H1 (cell line): ENCODE data around the gene TRPT1. TPM values are rescaled to one million over a fixed set of nuclear protein-coding genes. Genes with fewer than 3 reads are reported as not detected.

Experiments
- CTCF ChIA-PET: fragments of 300-600 bp; sonication (Branson Sonifier 250); formaldehyde crosslinking; loops from one replicate; lab custom pipeline; 2021; ENCODE audit not compliant: partially characterized antibody; lab: Charles Lee
- POLR2A ChIA-PET: fragments of 300-600 bp; sonication (Branson Sonifier 250); formaldehyde crosslinking; loops from one replicate; lab custom pipeline; 2021; ENCODE audit warnings: inconsistent platforms; ENCODE audit not compliant: partially characterized antibody; lab: Charles Lee
- DNase-seq, 2 experiments: peaks; one replicate each; pipeline versions ENCODE4 v3.0.0 to v3.0.0-alpha.2; 2010 to 2022; ENCODE audit warnings: low spot score in 2 of 2, low read depth in 1 of 2, mixed read lengths in 1 of 2
- FAIRE-seq: peaks from 2 replicates; lab custom pipeline; 2011; peaks lifted over from hg19 to GRCh38; lab: Jason Lieb, UNC
- H2AFZ ChIP-seq: 2 replicates; pipeline ENCODE4 v1.8.1; 2012; ENCODE audit warnings: low read length, inconsistent platforms
- H2AK5ac ChIP-seq: 2 replicates; pipeline ENCODE4 v1.6.1; 2013; ENCODE audit warnings: low read depth, low read length
- H2BK120ac ChIP-seq: replicated peaks from 2 replicates; pipeline ENCODE3; 2013; ENCODE audit warnings: low read depth, low read length, inconsistent platforms
- H2BK12ac ChIP-seq: 2 replicates; pipeline ENCODE4 v1.6.1; 2013; ENCODE audit warnings: low read depth, low read length
- H2BK15ac ChIP-seq: 2 replicates; pipeline ENCODE4 v1.6.1; 2013; ENCODE audit warnings: low read length
- H2BK20ac ChIP-seq: 2 replicates; pipeline ENCODE4 v1.6.1; 2013; ENCODE audit warnings: low read length
- H2BK5ac ChIP-seq: 2 replicates; pipeline ENCODE4 v1.6.1; 2013; ENCODE audit warnings: low read depth, low read length
- H3K14ac ChIP-seq: 2 replicates; pipeline ENCODE4 v1.6.1; 2013; ENCODE audit warnings: inconsistent platforms; ENCODE audit not compliant: insufficient read length
- H3K18ac ChIP-seq: 2 replicates; pipeline ENCODE4 v1.6.1; 2013; ENCODE audit warnings: low read length; ENCODE audit errors: extremely low read depth
- H3K23ac ChIP-seq: 2 replicates; pipeline ENCODE4 v1.6.1; 2013; ENCODE audit warnings: inconsistent platforms; ENCODE audit not compliant: insufficient read length
- H3K23me2 ChIP-seq: 2 replicates; pipeline ENCODE4 v1.6.1; 2013; ENCODE audit warnings: low read depth, low read length
- H3K27ac ChIP-seq: 2 replicates; pipeline ENCODE4 v1.6.1; 2011; ENCODE audit warnings: low read depth, low read length, inconsistent platforms
- H3K27me3 ChIP-seq, 4 experiments: replicated peaks in 1 of 4; 1 replicate in 1 of 4; 2 replicates in 3 of 4; pipeline versions ENCODE4 v1.6.1 to v1.8.1; 2011 to 2013; ENCODE audit warnings: low read length in 3 of 4, mild to moderate bottlenecking in 3 of 4, inconsistent platforms in 2 of 4, mixed read lengths in 2 of 4, moderate library complexity in 1 of 4; ENCODE audit not compliant: control insufficient read depth in 3 of 4, insufficient read depth in 3 of 4; ENCODE audit errors: extremely low read depth in 1 of 4
- H3K36me3 ChIP-seq, 4 experiments: 2 replicates each; pipeline versions ENCODE4 v1.6.1 to v1.8.1; 2011 to 2013; ENCODE audit warnings: mild to moderate bottlenecking in 4 of 4, low read length in 3 of 4, moderate library complexity in 2 of 4, control low read depth in 1 of 4, inconsistent platforms in 1 of 4; ENCODE audit not compliant: insufficient read depth in 4 of 4, control insufficient read depth in 2 of 4
- H3K4ac ChIP-seq: replicated peaks from 2 replicates; pipeline ENCODE3; 2013; ENCODE audit warnings: low read length, low read depth, mixed read lengths, inconsistent platforms; ENCODE audit not compliant: insufficient read length
- H3K4me1 ChIP-seq, 4 experiments: replicated peaks in 1 of 4; 1 replicate in 1 of 4; 2 replicates in 3 of 4; pipeline versions ENCODE4 v1.6.1 to v1.8.1; 2011 to 2013; ENCODE audit warnings: low read length in 3 of 4, inconsistent platforms in 2 of 4, mixed read lengths in 1 of 4; ENCODE audit not compliant: insufficient read depth in 4 of 4, control insufficient read depth in 3 of 4
- H3K4me2 ChIP-seq, 2 experiments: 2 replicates each; pipeline versions ENCODE4 v1.6.1 to v1.8.1; 2011 to 2013; ENCODE audit warnings: low read depth in 2 of 2, low read length in 2 of 2, control low read depth in 1 of 2, inconsistent platforms in 1 of 2, mild to moderate bottlenecking in 1 of 2; ENCODE audit not compliant: insufficient read depth in 1 of 2
- H3K4me3 ChIP-seq, 4 experiments: fragments of 200-600, 300-600 bp in 1 of 4; sonication (generic), shearing (Covaris generic), sonication (Bioruptor Twin) in 1 of 4; 2 replicates each; pipeline versions ENCODE4 v1.5.1 to v1.8.1; 2011 to 2016; ENCODE audit warnings: low read length in 4 of 4, low read depth in 3 of 4, control low read depth in 2 of 4, inconsistent platforms in 2 of 4, mild to moderate bottlenecking in 2 of 4, mixed read lengths in 1 of 4, moderate library complexity in 1 of 4; ENCODE audit not compliant: insufficient read depth in 2 of 4; ENCODE audit errors: extremely low read depth in 1 of 4
- H3K56ac ChIP-seq: replicated peaks from 2 replicates; pipeline ENCODE3; 2013; ENCODE audit warnings: low read depth, mild to moderate bottlenecking, mixed read lengths, low read length, inconsistent platforms; ENCODE audit not compliant: insufficient read length
- H3K79me1 ChIP-seq: 2 replicates; pipeline ENCODE4 v1.6.1; 2013; ENCODE audit warnings: low read depth, low read length, control low read depth
- H3K79me2 ChIP-seq, 2 experiments: 2 replicates each; pipeline versions ENCODE4 v1.6.1 to v1.8.1; 2012 to 2013; ENCODE audit warnings: low read length in 2 of 2, mild to moderate bottlenecking in 2 of 2, inconsistent platforms in 1 of 2; ENCODE audit not compliant: insufficient read depth in 2 of 2, control insufficient read depth in 1 of 2
- H3K9ac ChIP-seq, 4 experiments: replicated peaks in 1 of 4; 1 replicate in 1 of 4; 2 replicates in 3 of 4; pipeline versions ENCODE4 v1.6.1 to v1.8.1; 2011 to 2013; ENCODE audit warnings: low read depth in 3 of 4, low read length in 3 of 4, control low read depth in 2 of 4, mild to moderate bottlenecking in 2 of 4, moderate library complexity in 2 of 4, inconsistent platforms in 1 of 4; ENCODE audit errors: extremely low read depth in 1 of 4
- H3K9me3 ChIP-seq, 2 experiments: 2 replicates each; pipeline versions ENCODE4 v1.6.1 to v1.8.1; 2012 to 2013; ENCODE audit warnings: mild to moderate bottlenecking in 2 of 2, moderate library complexity in 2 of 2, control low read depth in 1 of 2, inconsistent platforms in 1 of 2, low read depth in 1 of 2, low read length in 1 of 2, mixed read lengths in 1 of 2; ENCODE audit not compliant: insufficient read depth in 2 of 2
- H4K20me1 ChIP-seq, 2 experiments: replicated peaks in 1 of 2; 2 replicates each; pipeline versions ENCODE3 to v1.8.1; 2011 to 2013; ENCODE audit warnings: inconsistent platforms in 2 of 2, low read length in 2 of 2, mild to moderate bottlenecking in 1 of 2; ENCODE audit not compliant: insufficient read depth in 2 of 2, control insufficient read depth in 1 of 2
- H4K5ac ChIP-seq: 2 replicates; pipeline ENCODE4 v1.6.1; 2013; ENCODE audit warnings: low read length, low read depth, mixed read lengths, inconsistent platforms; ENCODE audit not compliant: insufficient read length
- H4K8ac ChIP-seq: 2 replicates; pipeline ENCODE4 v1.8.0; 2013; ENCODE audit warnings: mild to moderate bottlenecking, moderate library complexity, low read length, inconsistent platforms; ENCODE audit not compliant: insufficient read depth; ENCODE audit errors: extremely low read depth
- H4K91ac ChIP-seq: replicated peaks from 2 replicates; pipeline ENCODE3; 2013; ENCODE audit warnings: low read length, mixed read lengths, inconsistent platforms; ENCODE audit not compliant: insufficient read length
- CBX5 ChIP-seq: fragments of 300-800, 300-1000 bp; sonication (generic); IDR thresholded peaks from 2 replicates; pipeline ENCODE4 v1.7.1; 2016; ENCODE audit warnings: antibody characterized with exemption, low read length, low read depth
- CEBPB ChIP-seq: IDR thresholded peaks from 2 replicates; pipeline ENCODE4 v1.6.1; 2012; ENCODE audit warnings: low read depth, low read length
- EZH2 ChIP-seq: fragments of 200-600 bp; sonication (generic); IDR thresholded peaks from 2 replicates; pipeline ENCODE4 v1.7.1; 2012; ENCODE audit warnings: low read depth, mild to moderate bottlenecking, moderate library complexity, low read length, inconsistent platforms; ENCODE audit not compliant: severe bottlenecking
- GABPA ChIP-seq: IDR thresholded peaks from 2 replicates; pipeline ENCODE4 v1.6.1; 2011; ENCODE audit warnings: mild to moderate bottlenecking, low read length, moderate library complexity, borderline replicate concordance; ENCODE audit not compliant: insufficient read depth
- GTF2F1 ChIP-seq: IDR thresholded peaks from 2 replicates; pipeline ENCODE4 v1.6.1; 2012; ENCODE audit warnings: low read depth, low read length, improper control_type of control experiment, borderline replicate concordance
- PHF8 ChIP-seq: fragments of 200-600 bp; sonication (generic); conservative IDR thresholded peaks from 2 replicates; pipeline ENCODE4 v1.7.1; 2012; ENCODE audit warnings: low read depth, mild to moderate bottlenecking, inconsistent platforms, low read length, moderate library complexity
- POU5F1 ChIP-seq: IDR thresholded peaks from 2 replicates; pipeline ENCODE4 v1.6.1; 2011; ENCODE audit warnings: low read depth, mild to moderate bottlenecking, low read length, moderate library complexity
- SUZ12 ChIP-seq: fragments of 200-600 bp; sonication (generic); IDR thresholded peaks from 2 replicates; pipeline ENCODE4 v1.6.1; 2012; ENCODE audit warnings: mild to moderate bottlenecking, inconsistent platforms, low read length, moderate library complexity, mixed read lengths
- WGBS, 2 experiments: shearing (Covaris generic) in 1 of 2; methylation state at CpG; one replicate each; pipeline versions ENCODE4 v1.1.6 to v1.1.7; 2013 to 2015; ENCODE audit warnings: low lambda C conversion rate in 2 of 2, mixed read lengths in 2 of 2, inconsistent platforms in 1 of 2, low coverage in 1 of 2, missing lambda C conversion rate in 1 of 2; ENCODE audit not compliant: insufficient replicate concordance in 2 of 2, insufficient coverage in 1 of 2, insufficient read length in 1 of 2; ENCODE audit errors: extremely low coverage in 1 of 2, missing lambda C conversion rate in 1 of 2; 5-methylcytosine and 5-hydroxymethylcytosine counted together
- polyA plus RNA-seq, 7 experiments: library from polyadenylated mRNA; depleted of rRNA in 3 of 7; stranded (reverse) in 5 of 7; unstranded in 2 of 7; fragments of >200 nt in 5 of 7; fragments of 200-250 nt in 2 of 7; gene quantifications; 1 replicate in 5 of 7; 2 replicates in 1 of 7; 4 replicates in 1 of 7; pipeline versions ENCODE4 v1.2.1 to v1.2.3, GENCODE V29; 2011 to 2013; ENCODE audit warnings: missing spikeins in 2 of 7, mixed read lengths in 2 of 7
- total RNA-seq: library from RNA; stranded (reverse); fragmentation: NEBNext Ultra II Directional; extraction: Animal tissue kit (Norgen Biotek cat#: 25700); gene quantifications from 2 replicates; pipeline ENCODE4 v1.2.1, GENCODE V29; 2021

TRPT1 gene
- total and polyA plus RNA-seq, 2 of the 8 experiments (the other 6 are each of a cell fraction or from before 2014, with no cell fraction given), result 34.5 to 74.6 TPM

- Histone ChIP-seq H3K9me3 (no peaks in the 10 kb centered on the region), H2AK5ac (no peak overlapping the region), H4K20me1 (peaks cover 10 to 24% of the 10 kb centered on the region in 2 experiments), H3K23me2 (peaks cover 7% of the 10 kb centered on the region; the same call in 1 of the 2 replicates), H4K8ac (no peak overlapping the region), H2BK120ac (no peak overlapping the region), H4K91ac (no peak overlapping the region), H2BK5ac (no peak overlapping the region), H4K5ac (no peak overlapping the region), H3K36me3 (peaks cover 20 to 59% (median 35%) of the 10 kb centered on the region in 4 experiments), H3K4me1 (peaks cover 0 to 9% (median 4%) of the 10 kb centered on the region in 4 experiments; a peak in 3 of 7 replicates), H3K4ac (no peak overlapping the region), H3K4me3 (no peak overlapping the region), H3K23ac (no peak overlapping the region), H3K4me2 (no peak overlapping the region), H2BK15ac (no peak overlapping the region), H3K79me1 (peaks cover 2% of the 10 kb centered on the region; the same call in 1 of the 2 replicates), H3K56ac (no peak overlapping the region), H3K27ac (no peak overlapping the region), H2BK20ac (no peak overlapping the region), H2BK12ac (no peak overlapping the region), H2AFZ (no peak overlapping the region), H3K79me2 (peaks cover 0 to 23% of the 10 kb centered on the region in 2 experiments; a peak in 1 of 4 replicates), H3K18ac (no peak overlapping the region), H3K14ac (no peak overlapping the region), H3K9ac (no peak overlapping the region), H3K27me3 (no peaks in the 10 kb centered on the region)
- CTCF ChIA-PET, result interaction anchor here (0.9 to 5.9 kb wide), 3 partner anchors 9 to 52 kb away, joined by 3 to 62 read pairs (median 3); partner anchors contain the start of gene FERMT3
- 93% methylated on average over 15 of the region's 15 CpGs; no CpG with 5 or more reads in 1 of the 2 experiments for WGBS, 2 experiments
- FAIRE-seq, result no peak
- POLR2A ChIA-PET, result interaction anchor here (0.7 to 7.1 kb wide), 3 partner anchors 11 to 25 kb away, joined by 3 to 101 read pairs (median 36); partner anchors contain the start of gene PPP1R14B
- no peak for DNase-seq
- TF ChIP-seq CEBPB (no peak), EZH2 (no peak), POU5F1 (no peak), PHF8 (no peak), CBX5 (no peak), GABPA (no peak), GTF2F1 (no peak), SUZ12 (no peak)
Observed at GRCh38 chr11:64256300-64256699, 30.3 kb upstream of the TRPT1 start.
